ENCODE results near the gene BNIP5. TPM values are rescaled to one million over a fixed set of nuclear protein-coding genes. Genes with fewer than 3 reads are reported as not detected.

Gene BNIP5, protein sequence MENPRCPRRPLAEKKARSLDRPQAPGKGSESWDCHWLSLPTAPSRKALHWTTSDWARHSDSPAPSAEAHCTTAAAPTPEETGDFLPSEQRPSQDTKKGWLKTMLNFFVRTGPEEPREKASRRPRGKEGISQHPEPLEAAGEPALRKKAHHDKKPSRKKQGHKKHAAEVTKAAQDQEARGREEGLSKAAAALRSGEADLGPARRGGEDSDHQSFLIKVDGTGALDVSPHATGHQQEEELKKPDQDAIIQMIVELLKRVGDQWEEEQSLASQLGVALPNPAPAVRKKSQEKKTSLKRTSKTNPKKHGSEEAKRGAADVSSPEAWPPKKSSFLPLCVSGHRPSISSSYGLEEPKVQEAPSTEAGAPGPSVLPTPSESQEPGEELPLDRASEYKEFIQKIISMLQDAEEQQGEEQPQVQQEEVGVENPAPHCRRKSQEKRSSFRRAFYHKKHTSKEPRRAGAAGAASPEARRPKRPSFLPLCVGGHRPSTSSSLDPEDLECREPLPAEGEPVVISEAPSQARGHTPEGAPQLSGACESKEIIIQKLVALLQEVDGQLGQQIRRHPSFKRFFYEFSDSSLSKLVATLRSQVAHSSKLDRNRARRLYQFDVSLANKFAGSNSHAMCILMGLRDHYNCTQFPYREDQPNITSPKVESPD
- total RNA-seq (2022): 0.88 and 0.94 TPM in 2 replicates
- Bru-seq, nascent RNA: percentile 32 among the genes with signal in this experiment
- percentile 23 among the genes with signal in this experiment for BruChase-seq, experiment 1, labeled RNA remaining after a 6-hour chase
- percentile 23 among the genes with signal in this experiment for BruChase-seq, experiment 2, labeled RNA remaining after a 2-hour chase
- long read RNA-seq, partial matches to known transcripts: 0 of 1 reads
- long read RNA-seq, other reads (novel, unspliced or antisense): 0 of 1 reads

DNA sequence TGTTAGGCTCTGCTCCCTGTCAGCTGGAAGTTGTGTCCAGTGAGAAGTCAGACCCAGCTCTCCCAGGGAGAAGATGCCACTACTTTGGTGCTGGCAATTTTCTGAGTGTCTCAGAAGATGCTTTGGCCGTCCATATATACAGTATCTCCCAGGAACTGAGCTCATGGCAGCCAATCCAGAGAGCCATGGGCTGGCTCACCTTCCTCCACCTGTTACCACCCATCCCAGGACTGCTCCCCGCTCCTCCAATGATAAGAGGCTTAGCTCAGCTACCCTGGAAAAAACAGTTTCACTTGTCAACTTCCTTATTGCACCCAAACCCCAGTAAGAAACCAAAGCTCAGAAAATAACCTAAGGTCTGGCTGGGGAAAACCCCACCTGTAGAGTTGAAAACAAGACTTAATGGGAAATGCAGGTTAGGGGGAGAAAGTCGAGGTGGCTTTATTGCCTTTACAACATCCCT lies at the start of gene BNIP5:
BNIP5 (minus strand) TSS at position 110 of the 463 bp plus-strand sequence. CDS start 6,198 bp downstream, outside the sequence.
- no peaks in the 10 kb centered on the region for H3K9me3 Mint-ChIP-seq (ENCODE audit: low read depth, unreplicated experiment)

DNA sequence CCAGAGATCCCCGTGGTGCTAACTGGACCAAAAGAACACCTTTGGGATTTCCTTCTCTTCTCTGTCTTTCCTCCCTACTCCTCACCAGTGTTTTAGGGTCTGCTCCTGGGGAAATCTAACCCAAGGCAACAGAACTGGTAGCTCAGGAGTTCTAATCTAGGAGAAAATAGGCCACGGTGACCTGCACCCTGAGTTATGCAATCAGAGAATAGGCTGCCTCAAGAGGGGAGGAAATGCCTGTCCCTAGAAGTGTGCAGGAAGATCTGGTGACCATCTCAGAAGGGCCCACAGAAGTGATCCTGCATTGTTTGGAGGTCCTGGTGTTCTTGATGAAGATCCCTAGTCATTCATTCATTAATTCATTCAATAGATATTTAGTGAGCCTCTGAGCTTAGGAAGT lies 47.4 kb upstream of the BNIP5 start:
- peaks cover 16% of the 10 kb centered on the region for H3K36me3 Mint-ChIP-seq (ENCODE audit: insufficient read depth, unreplicated experiment)
- BruUV-seq (replicated peaks): no TSS peak
- DNase-seq: no peak
- no peaks in the 10 kb centered on the region for H3K27me3 Mint-ChIP-seq (ENCODE audit: unreplicated experiment)
- TF ChIP-seq, protein P1, sequence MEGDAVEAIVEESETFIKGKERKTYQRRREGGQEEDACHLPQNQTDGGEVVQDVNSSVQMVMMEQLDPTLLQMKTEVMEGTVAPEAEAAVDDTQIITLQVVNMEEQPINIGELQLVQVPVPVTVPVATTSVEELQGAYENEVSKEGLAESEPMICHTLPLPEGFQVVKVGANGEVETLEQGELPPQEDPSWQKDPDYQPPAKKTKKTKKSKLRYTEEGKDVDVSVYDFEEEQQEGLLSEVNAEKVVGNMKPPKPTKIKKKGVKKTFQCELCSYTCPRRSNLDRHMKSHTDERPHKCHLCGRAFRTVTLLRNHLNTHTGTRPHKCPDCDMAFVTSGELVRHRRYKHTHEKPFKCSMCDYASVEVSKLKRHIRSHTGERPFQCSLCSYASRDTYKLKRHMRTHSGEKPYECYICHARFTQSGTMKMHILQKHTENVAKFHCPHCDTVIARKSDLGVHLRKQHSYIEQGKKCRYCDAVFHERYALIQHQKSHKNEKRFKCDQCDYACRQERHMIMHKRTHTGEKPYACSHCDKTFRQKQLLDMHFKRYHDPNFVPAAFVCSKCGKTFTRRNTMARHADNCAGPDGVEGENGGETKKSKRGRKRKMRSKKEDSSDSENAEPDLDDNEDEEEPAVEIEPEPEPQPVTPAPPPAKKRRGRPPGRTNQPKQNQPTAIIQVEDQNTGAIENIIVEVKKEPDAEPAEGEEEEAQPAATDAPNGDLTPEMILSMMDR (IDR thresholded peaks at IDR 0.05; ENCODE audit: unreplicated experiment): no peak
- CTCF ChIA-PET: no interaction called here
- intact Hi-C loops (cut with micrococcal nuclease; ENCODE audit: unreplicated experiment): no loop called here
- no peak overlapping the region for H3K27ac Mint-ChIP-seq (ENCODE audit: unreplicated experiment)
- H3K4me3 Mint-ChIP-seq (ENCODE audit: low read depth, unreplicated experiment): no peak overlapping the region
- H3K4me1 Mint-ChIP-seq (ENCODE audit: low read depth, unreplicated experiment): no peaks in the 10 kb centered on the region
- no peaks in the 10 kb centered on the region for H3K9me3 Mint-ChIP-seq (ENCODE audit: low read depth, unreplicated experiment)

More for the DNA sequence above, at the start of gene BNIP5:
- TF ChIP-seq, protein P1 (IDR thresholded peaks at IDR 0.05; ENCODE audit: unreplicated experiment): no peak
- DNase-seq: peak; percentile 27
- no peak within 1 kb of the TSS for H3K27ac Mint-ChIP-seq (ENCODE audit: unreplicated experiment)
- peaks cover 25% of the 10 kb centered on the region for H3K27me3 Mint-ChIP-seq (ENCODE audit: unreplicated experiment)
- intact Hi-C loops (cut with micrococcal nuclease; ENCODE audit: unreplicated experiment): no loop called here
- CTCF ChIA-PET: interaction anchor here (1.1 to 1.8 kb wide), 3 partner anchors 22 to 34 kb away, joined by 3 to 5 read pairs (median 5); no protein-coding TSS in a partner anchor
- BruUV-seq (replicated peaks): no TSS peak
- H3K4me3 Mint-ChIP-seq (ENCODE audit: low read depth, unreplicated experiment): no peak within 1 kb of the TSS
- peaks cover 5% of the 10 kb centered on the region for H3K36me3 Mint-ChIP-seq (ENCODE audit: insufficient read depth, unreplicated experiment)
- H3K4me1 Mint-ChIP-seq (ENCODE audit: low read depth, unreplicated experiment): peaks cover 37% of the 10 kb centered on the region

DNA sequence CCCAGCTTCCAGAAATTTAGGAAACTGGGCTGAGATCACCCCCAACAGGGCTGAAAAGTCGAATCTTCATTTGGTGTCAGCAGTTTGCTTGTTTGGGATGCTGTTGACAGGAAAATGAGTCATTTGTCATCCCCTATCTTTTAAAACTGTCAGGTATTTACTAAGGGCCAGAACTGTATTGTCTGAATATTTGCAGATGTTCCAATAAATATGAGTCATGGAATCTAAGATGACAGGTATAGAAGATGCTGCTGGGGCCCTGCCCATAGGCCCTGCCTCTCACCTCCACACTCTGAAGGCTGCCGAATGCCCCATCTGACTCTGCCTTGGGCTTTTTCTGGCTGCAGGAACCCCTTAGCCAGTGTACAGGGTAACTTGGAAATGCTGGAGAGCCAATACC lies 46.9 kb upstream of the BNIP5 start:
- TF ChIP-seq, protein P1 (IDR thresholded peaks at IDR 0.05; ENCODE audit: unreplicated experiment): no peak
- Mint-ChIP-seq H3K4me3 (ENCODE audit: low read depth, unreplicated experiment) (no peak overlapping the region), H3K9me3 (ENCODE audit: low read depth, unreplicated experiment) (no peaks in the 10 kb centered on the region), H3K36me3 (ENCODE audit: insufficient read depth, unreplicated experiment) (peaks cover 16% of the 10 kb centered on the region), H3K4me1 (ENCODE audit: low read depth, unreplicated experiment) (no peaks in the 10 kb centered on the region), H3K27ac (ENCODE audit: unreplicated experiment) (no peak overlapping the region), H3K27me3 (ENCODE audit: unreplicated experiment) (no peaks in the 10 kb centered on the region)
- CTCF ChIA-PET: no interaction called here
- intact Hi-C loops (cut with micrococcal nuclease; ENCODE audit: unreplicated experiment): no loop called here
- no TSS peak for BruUV-seq (replicated peaks)
- DNase-seq: no peak

DNA sequence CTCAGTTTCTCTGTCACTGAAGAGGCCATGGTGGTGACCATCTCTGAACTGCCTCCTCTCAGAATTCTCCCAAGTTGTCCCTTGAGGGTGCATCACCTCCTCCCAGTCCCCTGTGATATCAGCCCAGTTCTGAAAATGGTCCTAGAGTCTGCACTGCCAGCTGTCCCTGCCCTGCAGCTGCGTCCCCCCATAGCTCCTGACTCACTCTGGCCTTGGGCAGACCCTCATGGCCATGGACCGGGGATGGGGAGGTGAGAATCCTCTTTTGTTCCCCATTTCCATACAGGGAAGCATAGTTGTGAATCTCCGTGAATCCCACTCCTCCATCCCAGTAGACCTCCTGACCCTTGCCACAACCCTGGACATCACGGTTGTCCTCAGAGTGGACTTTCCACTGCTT lies 46.3 kb upstream of the BNIP5 start:
- intact Hi-C loops (cut with micrococcal nuclease; ENCODE audit: unreplicated experiment): no loop called here
- Mint-ChIP-seq H3K27me3 (ENCODE audit: unreplicated experiment) (no peaks in the 10 kb centered on the region), H3K4me1 (ENCODE audit: low read depth, unreplicated experiment) (no peaks in the 10 kb centered on the region), H3K27ac (ENCODE audit: unreplicated experiment) (no peak overlapping the region), H3K36me3 (ENCODE audit: insufficient read depth, unreplicated experiment) (peaks cover 16% of the 10 kb centered on the region), H3K4me3 (ENCODE audit: low read depth, unreplicated experiment) (no peak overlapping the region), H3K9me3 (ENCODE audit: low read depth, unreplicated experiment) (no peaks in the 10 kb centered on the region)
- TF ChIP-seq, protein P1 (IDR thresholded peaks at IDR 0.05; ENCODE audit: unreplicated experiment): no peak
- no TSS peak for BruUV-seq (replicated peaks)
- DNase-seq: no peak
- CTCF ChIA-PET: interaction anchor here (0.5 kb wide), 1 partner anchor 165 kb away, joined by 3 read pairs; no protein-coding TSS in a partner anchor

All from Calu3 (cell line).